Stimulated activated CD4-positive, alpha-beta T cell treated with anti-CD3 and anti-CD28 coated beads, Interleukin-4, amount 100 ng/mL, for 1 hour (primary cell): ENCODE results near the gene ICE2.

Experiments used
- DNase-seq: peaks from one replicate; pipeline ENCODE4 v3.0.0-alpha.2; 2020

The ICE2 gene

DNA sequence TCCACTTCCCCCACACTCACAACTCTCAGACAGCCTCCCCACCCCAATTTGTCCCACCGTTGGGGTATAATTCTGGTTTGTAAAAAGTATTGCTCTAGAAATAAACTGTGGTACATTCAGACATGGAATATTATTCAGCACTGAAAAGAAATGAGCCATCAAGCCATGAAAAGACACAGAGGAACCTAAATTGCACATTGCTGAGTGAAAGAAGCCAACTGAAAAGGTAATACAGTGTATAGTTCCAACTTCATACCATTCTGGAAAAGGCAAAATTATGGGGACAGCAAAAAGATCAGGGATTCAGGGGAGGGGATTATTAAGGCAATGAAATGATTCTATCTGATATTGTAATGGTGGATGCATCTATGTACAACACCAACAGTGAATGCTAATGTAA, 91.6 kb downstream of the ICE2 start:
- no peak for DNase-seq

DNA sequence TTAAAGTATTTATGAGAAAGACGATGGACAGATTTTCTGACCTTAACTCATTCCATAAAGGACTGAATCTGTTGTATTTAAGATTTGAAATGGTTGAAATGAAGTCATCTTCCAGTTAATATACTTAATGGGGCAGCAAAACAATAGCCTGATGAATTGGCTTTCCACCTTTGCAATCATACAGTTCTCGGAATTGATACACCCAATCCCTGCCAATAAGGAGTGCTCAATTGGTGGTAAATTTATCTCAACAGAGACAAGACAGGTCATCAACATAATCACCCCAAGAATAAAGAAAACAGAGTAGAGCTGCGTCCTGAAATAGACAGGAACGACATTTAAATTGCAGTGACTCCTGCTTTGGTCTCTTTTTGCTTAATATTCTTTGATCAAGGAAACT, 92.3 kb downstream of the ICE2 start:
- no peak for DNase-seq

DNA sequence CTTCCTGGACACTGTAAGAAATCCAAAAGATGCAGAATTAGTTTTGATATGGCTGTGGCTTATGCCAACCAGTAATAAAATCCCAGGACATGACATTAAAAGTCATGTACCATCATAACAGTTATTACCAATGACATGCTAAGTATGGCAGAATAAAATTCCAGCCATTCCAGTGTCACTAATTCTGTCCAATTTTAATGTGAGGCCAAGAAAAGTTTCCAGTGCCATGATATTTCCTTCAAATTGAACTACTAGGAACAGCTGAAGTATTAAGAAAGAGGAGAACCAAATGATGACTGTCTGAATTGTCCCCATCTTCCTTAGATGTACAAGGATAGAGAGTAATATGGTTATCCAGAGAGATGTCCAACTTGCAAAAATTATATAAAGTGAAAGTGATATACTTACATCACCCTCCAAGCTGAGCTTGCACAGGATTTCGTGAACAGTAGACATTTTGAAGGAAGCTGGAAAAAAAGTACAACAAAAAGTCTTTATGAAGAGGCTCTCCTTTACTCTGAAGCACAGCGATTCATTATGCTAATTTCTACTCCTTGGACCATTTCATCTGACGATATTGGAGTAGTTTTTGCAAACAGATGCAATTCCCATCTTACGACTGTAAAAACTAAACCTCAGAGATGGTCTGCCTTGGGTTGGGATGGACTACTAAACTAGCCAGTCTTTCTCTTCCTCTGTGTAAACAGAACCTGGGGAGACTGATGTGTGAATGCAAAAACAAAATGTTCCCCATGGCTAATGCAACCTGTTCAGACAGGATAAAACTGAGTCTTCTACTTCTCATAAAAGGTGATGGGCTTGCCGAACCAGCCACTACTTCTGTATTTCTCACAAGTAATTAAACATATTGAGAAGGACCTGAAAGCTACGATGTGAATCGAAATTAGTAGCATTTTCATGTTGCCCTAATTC, 93.1 kb downstream of the ICE2 start:
- DNase-seq, result no peak

DNA sequence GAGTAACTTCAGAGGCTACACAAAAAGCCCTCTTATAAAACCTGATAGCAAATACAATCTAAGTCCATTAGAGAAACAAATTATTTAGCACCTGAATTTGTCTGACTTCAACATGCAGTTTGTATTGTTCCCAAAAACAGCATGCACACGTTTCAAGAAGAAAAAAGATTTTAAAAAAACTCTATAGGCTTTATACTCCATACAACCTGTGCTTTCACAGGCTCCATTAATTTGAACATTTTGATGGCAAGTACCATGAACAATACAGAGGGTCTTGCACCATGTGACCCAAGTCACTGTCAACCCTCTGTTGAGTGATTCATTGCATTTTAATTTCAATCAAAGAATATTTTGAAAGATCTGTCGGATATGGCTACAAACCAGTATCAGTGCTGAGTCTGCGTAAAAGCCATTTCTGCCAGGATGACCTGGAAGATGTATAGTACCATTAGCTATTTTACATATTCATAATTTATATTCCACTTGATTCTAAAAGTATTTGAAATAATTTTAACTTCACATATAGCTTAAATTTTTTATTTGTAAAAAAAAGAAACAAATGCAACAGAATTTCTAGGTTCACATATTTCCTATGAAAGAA, 94.3 kb downstream of the ICE2 start:
- no peak for DNase-seq

DNA sequence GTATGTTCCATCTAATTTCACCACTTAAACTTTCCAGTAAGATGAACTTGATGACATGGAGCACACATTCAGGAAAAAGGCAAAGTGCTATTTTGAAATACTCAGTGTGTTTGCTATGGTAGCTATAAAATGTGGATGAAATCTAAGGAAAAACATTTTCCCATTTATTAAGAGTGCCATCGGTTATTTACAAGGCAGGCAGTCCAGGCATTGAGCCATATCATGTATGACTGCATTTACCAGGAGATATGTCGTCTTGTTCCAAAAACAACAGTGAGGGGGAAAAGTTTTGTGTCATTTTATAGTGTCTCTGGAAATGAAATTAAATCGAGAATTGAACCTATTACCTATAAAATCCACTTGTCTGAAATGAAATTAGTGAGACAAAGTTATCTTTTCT, 94.9 kb downstream of the ICE2 start:
- no peak for DNase-seq

DNA sequence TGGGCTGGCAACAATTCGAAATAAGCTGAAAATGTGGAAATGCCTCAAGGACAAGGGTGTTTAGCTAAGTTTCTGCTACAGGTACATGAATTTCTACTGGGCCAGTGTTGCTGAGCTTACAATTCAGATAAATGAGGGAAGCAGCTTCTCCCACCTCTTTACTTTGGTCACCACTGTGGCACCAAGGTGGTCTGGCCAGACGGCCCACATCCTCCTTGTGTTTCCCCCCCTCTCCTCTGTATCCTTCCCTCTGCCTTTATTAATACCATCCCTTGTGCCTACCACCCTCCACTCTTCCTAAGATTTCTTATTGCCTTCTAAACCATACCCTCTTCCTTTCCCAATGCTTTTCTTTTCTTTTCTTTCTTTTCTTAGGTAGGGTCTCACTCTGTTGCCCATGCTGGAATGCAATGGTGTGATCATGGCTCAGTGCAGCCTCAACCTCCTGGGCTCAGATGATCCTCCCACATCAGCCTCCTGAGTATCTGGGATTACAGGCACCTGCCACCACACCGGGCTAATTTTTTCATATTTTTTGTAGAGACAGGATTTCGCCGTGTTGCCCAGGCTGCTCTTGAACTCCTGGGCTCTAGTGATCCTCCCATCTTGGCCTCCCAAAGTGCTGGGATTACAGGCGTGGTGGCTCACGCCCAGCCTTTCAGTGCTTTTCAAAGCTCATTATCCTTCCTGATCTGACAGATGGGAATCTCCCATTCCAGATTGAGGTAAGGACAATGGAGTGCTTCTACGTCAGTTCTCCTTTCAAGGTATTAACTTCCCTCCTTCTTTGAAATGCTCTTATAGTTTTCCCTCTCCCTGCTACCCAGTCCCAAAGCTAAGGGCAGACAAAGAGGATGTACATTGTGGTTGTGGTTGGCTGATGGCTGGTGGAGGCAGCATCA, 95.9 kb downstream of the ICE2 start:
- no peak for DNase-seq

DNA sequence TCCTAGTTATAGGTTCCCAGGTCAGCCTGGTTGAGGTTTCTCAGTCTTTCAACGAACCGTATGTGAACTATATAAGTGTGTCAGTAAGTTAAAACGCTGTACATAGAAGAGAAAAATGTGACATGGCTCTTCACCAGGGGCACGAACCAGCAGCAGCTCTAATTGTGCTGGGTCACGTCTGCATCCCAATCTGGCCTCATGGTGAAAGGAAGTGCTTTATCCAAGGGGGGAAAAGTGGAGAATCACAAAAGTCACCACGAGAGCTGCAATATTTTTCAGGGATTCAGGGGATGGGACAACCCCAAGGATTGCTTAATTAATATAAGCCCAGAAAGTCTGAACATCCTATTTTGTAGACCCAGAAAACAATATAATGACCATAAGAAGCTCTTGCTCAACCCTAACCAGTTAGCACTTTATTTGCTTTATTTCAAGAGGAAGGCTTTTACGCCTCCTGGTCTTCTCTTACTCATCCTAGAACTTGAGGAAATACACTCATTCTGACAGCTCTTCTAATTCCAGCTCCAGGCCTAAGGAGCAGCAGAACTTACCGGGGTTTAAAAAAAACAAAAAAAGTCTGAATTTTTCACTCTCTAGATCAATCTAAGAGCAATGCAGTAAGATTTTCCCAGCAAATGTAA, 97.7 kb downstream of the ICE2 start:
- no peak for DNase-seq

DNA sequence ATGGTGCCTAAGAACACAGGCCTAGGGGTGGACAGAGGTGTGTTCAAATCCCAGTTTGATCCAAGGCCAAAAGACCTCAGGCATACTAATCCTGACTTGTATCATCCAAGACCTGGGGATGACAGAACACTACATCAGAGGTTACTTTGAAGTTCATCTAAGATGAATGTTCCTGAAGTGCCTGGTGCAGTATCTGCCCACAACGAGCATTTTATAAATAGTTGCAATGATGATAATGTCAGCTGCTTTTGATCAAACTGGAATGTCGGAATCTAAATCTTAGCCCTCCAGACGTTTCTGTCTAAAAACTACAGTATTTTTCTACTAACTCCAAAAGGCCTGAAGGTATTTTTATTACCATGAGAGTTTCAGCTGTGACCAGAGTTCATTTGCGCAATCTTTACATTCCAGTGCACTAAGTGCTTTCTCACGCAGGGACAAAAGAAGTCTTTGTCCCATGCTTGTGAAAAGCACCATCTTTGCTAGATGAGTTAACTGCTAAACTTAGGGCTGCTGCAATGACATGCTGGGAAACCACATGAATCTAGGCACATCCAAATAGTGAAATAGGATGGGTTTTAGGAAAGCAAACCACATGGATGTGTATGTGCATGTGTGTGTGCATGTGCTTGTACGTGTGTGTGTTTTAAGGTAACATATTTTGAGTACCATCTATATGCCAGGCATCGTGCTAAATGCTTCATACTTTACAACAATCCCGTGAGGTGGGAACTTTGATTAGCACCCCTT, 99.2 kb downstream of the ICE2 start:
- DNase-seq, result no peak

DNA sequence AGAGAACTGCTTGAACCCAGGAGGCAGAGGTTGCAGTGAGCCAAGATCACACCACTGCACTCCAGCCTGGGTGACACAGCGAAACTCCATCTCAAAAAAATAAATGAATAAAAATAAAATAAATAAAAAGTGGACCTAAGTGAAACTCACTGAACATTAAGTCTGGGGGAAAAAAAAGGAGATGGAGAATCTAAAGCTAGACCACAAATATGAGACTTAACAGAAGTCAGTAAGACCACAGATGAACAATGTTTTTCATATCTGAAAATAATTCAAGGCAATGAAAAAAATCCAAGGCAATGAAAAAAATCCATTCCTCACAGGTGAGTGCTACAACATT, 99.8 kb downstream of the ICE2 start:
- no peak for DNase-seq

DNA sequence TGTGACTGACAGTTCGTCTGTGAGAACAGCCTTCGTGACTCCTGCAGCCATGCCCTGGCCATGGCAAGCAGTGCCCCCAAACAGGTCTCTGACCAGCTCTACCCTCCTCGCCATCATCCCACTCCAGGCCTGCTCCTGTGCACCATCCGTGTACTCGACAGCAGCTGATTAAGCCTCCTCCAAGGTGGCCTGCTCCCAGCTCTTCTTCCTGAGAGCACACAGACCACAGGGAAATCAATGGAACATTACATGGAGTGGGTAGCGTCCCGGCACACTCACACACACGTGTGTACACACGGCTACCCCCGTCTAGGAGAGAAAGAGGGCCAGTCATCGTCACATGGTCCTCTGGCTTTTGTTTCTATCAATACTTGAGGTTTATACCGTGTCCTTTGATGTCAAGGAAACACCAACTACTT, 102.3 kb downstream of the ICE2 start:
- no peak for DNase-seq

DNA sequence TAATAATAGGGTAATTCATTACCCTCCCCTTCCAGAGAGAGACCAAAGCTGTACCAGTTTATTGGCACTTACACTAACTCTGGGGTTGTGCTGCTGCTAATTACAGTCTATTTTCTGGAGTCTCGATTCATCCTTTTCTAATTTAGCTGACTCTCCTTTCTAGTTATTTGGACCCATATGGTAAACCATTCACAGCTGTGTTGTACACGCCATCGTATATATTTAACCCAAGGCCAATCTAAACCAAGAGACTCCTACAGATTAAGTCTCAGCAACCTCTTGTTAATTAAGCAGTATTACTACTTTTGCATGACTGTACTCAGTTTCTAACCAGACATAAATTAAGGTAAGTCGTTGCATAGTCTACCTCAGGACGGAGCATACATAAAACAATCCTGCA, 103.6 kb downstream of the ICE2 start:
- DNase-seq, result no peak

DNA sequence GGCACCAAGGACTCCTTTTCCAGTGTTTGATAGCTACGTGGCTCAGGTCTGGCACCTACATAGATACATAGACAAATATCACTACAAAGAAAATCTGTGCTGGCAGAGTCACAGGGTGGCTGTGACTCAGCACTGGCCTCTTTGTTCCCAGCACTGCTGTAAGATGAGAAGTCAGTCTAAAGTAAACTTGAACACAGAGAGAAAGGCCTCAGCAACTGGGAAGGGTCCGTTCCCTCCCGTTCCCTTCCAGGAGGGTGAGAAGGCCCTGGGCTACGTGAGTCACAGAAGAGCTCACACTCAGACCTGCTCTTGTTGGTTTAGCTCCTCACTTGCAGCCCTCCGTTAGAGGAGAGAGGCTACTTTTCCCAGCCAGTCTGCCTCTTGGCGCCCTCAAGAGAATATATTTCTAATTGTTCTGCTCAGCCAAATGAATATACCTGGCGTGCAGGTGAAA, 104.3 kb downstream of the ICE2 start:
- DNase-seq, result no peak

DNA sequence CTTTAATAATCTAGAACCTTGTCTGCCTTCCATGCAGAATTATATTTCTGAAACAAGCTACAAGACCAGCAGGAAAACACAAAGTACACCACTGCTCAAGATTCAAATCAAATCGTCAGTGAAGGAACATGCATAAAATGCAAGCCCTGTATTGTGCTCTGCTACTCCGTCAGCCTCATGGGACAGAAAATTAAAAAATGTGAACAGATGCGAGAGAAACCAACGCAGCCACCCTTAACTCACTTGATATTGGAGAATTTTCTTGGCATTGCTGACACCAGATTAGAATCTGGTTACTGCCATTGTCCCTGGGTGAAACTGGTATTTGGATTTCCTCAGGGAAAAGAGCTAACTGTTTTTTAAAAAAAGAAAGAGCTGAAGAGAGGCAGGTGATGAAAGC, 104.7 kb downstream of the ICE2 start:
- DNase-seq, result no peak

DNA sequence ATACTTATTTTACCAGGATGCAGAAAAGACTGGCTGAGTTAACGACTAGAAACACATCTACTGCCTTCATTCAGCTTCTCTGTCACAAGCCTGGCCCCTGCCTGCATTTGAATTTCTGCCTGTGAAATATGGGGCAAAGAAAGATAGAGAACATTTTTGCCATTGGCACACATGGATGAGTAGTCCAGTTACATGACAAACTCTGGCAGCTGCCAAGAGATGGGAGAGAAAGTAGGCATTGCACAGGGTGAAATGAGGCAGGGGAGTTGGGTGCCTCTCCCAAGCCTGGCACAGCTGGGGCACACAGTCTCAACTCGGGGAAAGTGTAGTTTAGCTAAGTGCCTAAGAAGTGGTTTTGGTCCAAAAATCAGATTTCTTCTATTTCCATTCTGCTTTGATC, 105.2 kb downstream of the ICE2 start:
- DNase-seq, result no peak

DNA sequence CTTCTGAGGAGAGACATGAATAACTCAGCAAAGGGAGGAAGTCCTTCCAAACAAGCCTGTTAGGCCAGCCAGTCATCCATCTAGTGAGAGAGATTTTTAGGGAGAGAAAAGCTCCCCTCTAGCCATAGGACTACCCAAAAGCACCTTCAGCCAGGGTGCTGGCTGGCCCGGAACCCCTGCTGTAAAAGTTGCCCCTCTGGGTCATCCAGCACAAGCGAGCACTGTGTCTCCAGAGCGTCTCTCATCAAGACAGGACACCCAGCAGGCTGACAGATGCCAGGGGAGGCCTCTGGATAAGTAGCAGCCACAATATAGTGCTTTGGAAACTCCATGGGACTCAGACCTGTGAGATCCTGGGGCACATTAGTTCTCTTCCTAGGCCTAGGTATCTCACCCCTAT, 105.6 kb downstream of the ICE2 start:
- DNase-seq, result no peak

DNA sequence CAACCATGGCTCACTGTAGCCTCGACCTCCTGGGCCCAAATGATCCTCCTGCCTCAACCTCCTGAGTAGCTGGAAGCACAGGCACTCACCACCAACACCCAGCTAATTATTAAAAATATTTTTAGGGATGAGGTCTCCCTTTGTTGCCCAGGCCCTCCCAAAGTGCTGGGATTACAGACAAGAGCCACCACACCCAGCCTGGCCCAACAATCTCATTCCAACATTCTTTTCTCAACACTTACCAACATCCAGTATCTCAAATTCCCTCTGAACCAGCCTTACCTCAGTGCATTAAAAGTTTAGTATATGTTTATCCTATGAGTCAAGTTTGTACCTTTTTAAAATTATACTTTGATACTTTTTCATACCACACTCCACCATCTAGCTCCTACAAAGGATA, 106.2 kb downstream of the ICE2 start:
- no peak for DNase-seq

DNA sequence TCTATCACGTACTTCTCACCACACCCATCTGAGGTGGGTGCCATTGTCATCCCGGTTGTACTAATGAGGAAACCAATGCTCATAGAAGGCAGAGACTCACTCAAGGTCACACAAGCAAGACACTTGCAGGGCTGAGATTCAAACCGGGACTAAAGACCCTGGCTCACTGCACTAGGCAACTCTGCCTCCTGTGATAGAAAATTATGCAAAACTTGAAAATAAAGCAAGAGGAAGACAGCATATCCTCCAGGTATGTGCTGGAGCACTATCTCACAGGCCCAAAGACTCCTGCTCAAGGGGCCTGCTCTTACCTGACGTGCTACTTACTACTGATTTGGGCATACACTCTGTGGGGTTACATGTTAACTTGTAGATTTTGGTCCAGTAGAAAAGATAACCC, 106.7 kb downstream of the ICE2 start:
- no peak for DNase-seq

DNA sequence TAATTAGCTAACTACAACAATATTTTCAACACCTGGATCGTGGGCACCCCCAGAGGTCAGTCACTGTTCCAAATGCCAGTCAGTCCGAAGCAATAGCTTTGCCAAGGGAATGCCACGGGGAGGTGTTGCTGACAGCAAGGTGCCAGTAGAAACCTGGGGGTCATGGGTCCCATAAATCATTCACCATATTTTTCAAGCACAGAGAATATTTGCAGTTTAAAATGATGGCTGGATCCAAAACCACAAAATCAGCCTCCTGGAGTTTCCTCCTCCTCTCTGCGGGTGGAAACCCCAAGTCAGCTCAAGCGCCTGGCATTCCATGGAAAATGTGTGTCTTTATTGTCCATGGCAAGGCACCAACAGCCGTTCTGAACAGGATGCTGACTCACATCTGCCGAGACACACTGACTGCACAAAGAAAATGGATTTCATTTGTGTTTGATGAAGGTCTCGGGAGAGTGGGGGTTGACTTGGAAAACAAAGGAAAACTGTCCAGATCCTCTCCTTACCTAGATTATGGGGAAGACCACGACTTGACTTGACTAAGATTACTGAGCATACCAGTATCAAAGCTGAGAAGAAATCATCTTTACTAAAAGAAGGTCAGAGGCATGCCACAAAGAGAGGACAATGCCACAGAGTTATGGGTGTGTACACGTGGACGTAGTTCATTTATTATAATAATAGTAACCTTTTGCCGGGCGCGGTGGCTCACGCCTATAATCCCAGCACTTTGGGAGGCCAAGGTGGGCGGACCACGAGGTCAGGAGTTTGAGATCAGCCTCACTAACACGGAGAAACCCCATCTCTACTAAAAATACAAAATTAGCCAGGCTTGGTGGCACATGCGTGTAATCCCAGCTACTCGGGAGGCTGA, 107.5 kb downstream of the ICE2 start:
- no peak for DNase-seq

DNA sequence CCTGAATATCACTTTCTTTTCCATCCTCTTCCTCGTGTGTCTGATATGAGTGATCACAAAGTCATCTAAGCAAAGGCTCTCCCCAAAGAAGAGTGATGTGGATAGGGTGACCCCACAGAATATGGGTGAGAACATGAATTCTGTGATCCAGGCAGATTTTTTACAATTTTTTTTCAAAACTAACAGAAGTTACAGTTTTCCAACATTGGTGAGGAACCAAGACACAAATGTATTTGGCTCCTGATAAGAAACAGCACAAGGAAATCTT, 108.1 kb downstream of the ICE2 start:
- no peak for DNase-seq

DNA sequence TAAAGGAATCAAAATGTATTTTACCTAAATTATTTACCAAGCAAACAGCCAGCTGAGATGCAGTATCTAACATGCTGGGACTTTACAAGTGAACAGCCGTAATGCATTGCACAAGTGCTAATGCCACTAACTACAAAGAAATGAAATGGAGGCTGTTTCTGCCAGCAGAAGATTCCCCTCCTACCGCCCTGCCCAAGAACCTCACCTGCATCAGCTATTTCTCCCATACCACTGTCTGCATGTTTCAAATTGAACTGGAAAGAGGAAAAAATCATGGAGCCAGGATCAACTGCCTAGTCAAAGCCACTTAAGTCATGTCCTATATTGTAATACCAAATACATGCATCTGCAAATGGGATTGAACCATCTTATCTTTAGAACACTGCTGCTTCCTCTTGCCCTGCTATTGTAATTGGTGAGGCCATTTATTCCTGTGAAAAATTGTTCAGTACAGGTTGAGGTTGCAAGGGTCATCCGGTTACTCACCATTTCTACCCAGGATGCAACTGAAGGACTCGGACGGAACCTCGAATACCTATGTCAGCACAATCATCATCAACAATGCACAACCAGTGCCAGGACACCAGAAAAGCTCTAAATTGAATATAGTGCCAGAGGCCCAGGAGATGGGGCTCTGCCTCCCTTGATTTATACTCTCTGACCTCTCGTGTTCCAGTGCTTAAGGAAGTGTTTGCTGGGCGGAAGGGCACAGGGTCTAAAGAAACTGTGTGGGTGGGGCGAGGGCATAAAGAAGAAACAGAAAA, 108.7 kb downstream of the ICE2 start:
- DNase-seq, result no peak

DNA sequence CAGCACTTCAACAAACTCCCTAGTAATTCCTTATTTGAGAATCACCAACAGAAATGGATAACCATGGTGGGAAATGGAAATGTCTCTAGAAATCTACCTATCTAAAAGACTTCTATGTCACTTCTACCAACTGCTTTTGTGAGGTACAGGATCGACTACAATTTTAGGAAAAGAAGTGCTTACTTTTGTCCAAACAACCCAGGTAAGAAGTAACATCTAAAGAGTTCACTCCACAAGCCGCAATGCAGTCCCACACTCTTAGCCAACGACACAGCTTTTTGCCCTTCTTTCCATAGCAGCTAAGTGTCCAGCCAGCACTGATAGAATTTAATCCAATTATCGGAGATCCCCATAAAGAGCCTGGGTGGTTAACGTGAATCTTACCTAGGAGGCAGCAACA, 109.2 kb downstream of the ICE2 start:
- no peak for DNase-seq
